ENCODE results near the gene RNF41. TPM values are rescaled to one million over a fixed set of nuclear protein-coding genes. Genes with fewer than 3 reads are reported as not detected.

RNF41 gene
- total and polyA plus RNA-seq, 2 donors (not counting 3 experiments of a cell fraction or from before 2014, with no cell fraction given): 88.3 to 203 TPM

DNA sequence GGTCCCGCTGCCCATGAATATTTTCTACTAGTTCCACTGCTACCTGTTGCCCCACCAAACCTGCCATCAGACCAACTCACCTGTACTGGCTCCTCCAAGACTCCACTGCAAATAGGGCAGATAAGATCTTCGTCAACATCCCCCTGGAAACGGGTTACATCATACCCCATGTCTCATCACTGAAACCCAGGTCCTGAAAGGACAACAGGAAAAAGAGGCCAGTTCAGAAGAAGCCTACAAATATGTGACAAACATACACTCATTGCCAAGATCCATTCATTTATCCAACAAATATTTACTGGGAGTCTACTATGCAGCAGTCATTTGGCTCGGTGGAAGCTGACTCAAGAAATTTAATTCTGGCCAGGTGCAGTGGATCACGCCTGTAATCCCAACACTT is 7.8 kb downstream of the RNF41 start:
- POLR2A ChIA-PET: no interaction called here

More for the DNA sequence above, 7.8 kb downstream of the RNF41 start:
- H3K79me2 ChIP-seq (ENCODE audit: control insufficient read depth, insufficient read depth, low read length): peaks cover 9% of the 10 kb centered on the region
- TF ChIP-seq FOS (IDR thresholded peaks at IDR 0.05; ENCODE audit: borderline replicate concordance, insufficient read depth, low read length) (no peak), GATA2 (IDR thresholded peaks at IDR 0.05; ENCODE audit: insufficient read depth, insufficient read length, low read depth, low read length) (no peak), POLR2AphosphoS5 (IDR thresholded peaks at IDR 0.05; ENCODE audit: insufficient read depth, low read depth, low read length) (no peak), MAX (IDR thresholded peaks at IDR 0.05; ENCODE audit: insufficient read depth, insufficient read length) (no peak), MYC (IDR thresholded peaks at IDR 0.05; ENCODE audit: low read depth, low read length) (no peak), POLR2A (IDR thresholded peaks at IDR 0.05; ENCODE audit: low read depth, low read length) (no peak), JUN (IDR thresholded peaks at IDR 0.05; ENCODE audit: borderline replicate concordance, insufficient read depth, insufficient read length, low read depth) (no peak), EZH2 (IDR thresholded peaks at IDR 0.05; ENCODE audit: borderline replicate concordance, low read depth, low read length, severe bottlenecking) (no peak)
- TF ChIP-seq, protein P1, sequence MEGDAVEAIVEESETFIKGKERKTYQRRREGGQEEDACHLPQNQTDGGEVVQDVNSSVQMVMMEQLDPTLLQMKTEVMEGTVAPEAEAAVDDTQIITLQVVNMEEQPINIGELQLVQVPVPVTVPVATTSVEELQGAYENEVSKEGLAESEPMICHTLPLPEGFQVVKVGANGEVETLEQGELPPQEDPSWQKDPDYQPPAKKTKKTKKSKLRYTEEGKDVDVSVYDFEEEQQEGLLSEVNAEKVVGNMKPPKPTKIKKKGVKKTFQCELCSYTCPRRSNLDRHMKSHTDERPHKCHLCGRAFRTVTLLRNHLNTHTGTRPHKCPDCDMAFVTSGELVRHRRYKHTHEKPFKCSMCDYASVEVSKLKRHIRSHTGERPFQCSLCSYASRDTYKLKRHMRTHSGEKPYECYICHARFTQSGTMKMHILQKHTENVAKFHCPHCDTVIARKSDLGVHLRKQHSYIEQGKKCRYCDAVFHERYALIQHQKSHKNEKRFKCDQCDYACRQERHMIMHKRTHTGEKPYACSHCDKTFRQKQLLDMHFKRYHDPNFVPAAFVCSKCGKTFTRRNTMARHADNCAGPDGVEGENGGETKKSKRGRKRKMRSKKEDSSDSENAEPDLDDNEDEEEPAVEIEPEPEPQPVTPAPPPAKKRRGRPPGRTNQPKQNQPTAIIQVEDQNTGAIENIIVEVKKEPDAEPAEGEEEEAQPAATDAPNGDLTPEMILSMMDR (IDR thresholded peaks at IDR 0.05; ENCODE audit: extremely low read depth in 1 of 2, insufficient read depth in 1 of 2, low read depth in 1 of 2, low read length in 2 of 2): no peak
- no TSS peak for BruUV-seq (replicated peaks)
- intact Hi-C loops (cut with micrococcal nuclease) (no loop called here), dilution Hi-C loops (cut with MboI; ENCODE audit: extremely low pct_ligation_motif_present, low sequenced_read_pairs) (no loop called here)
- H3K27me3 ChIP-seq (ENCODE audit: control insufficient read depth in 2 of 2, insufficient read depth in 2 of 2, low read length in 2 of 2): no peaks in the 10 kb centered on the region
- H3K27ac ChIP-seq (ENCODE audit: insufficient read depth, low read depth, low read length): no peak overlapping the region
- CTCF ChIA-PET: interaction anchor here (0.9 kb wide), 1 partner anchor 8 kb away, joined by 4 read pairs; no protein-coding TSS in a partner anchor
- no peaks in the 10 kb centered on the region for H3K9me3 ChIP-seq (replicated peaks; ENCODE audit: control insufficient read depth, insufficient read depth, low read length)
- no peak overlapping the region for H3K4me3 ChIP-seq (replicated peaks in 1 of 3; ENCODE audit: insufficient read depth in 1 of 3, low read depth in 1 of 3, low read length in 3 of 3)
- DNase-seq (ENCODE audit: low read depth, low spot score) (no peak), FAIRE-seq (no peak)
- H2AFZ ChIP-seq (ENCODE audit: low read depth, low read length): no peak overlapping the region
- H4K20me1 ChIP-seq (replicated peaks; ENCODE audit: control insufficient read depth, extremely low read depth, insufficient read depth, low read length): no peaks in the 10 kb centered on the region
- H3K36me3 ChIP-seq (ENCODE audit: control insufficient read depth in 2 of 2, extremely low read depth in 1 of 2, insufficient read depth in 2 of 2, low read length in 2 of 2): peaks cover 28 to 44% of the 10 kb centered on the region in 2 experiments
- no peaks in the 10 kb centered on the region for H3K9me1 ChIP-seq (replicated peaks; ENCODE audit: control insufficient read depth, extremely low read depth, insufficient read depth, low read length)
- no peaks in the 10 kb centered on the region for H3K4me1 ChIP-seq (ENCODE audit: control insufficient read depth, extremely low read depth, insufficient read depth, low read length)
- H3K4me2 ChIP-seq (ENCODE audit: insufficient read depth, low read length): no peak overlapping the region
- H3K9ac ChIP-seq (replicated peaks; ENCODE audit: extremely low read depth, insufficient read depth, low read length): no peak overlapping the region

Data from endothelial cell of umbilical vein (primary cell).